CD1c-positive myeloid dendritic cell (primary cell): Measurements from ENCODE around the gene MIR17HG.
"Not testable (repeated sequence)": the region's sequence is repeated elsewhere in the genome, so short reads cannot be mapped to it uniquely, and the experiment has no call there.

Experiments used
- DNase-seq: peaks from one replicate; pipeline ENCODE4 v3.0.0-alpha.2; 2016; ENCODE audit errors: extremely low spot score

The MIR17HG gene

GRCh38 chr13:91347996-91348905 is 764 bp downstream of the MIR17HG start:
- DNase-seq, result peak; percentile 76

- DNase-seq, result peak; percentile 96
Measured at GRCh38 chr13:91348906-91349435, 1.5 kb downstream of the MIR17HG start.

GRCh38 chr13:91349992-91350911 is 2.8 kb downstream of the MIR17HG start:
- no peak for DNase-seq

- DNase-seq, result no peak
Measured at GRCh38 chr13:91351123-91351522, 3.6 kb downstream of the MIR17HG start.

GRCh38 chr13:91351980-91352379 is 4.5 kb downstream of the MIR17HG start:
- DNase-seq, result no peak

- not testable (repeated sequence) for DNase-seq
Measured at GRCh38 chr13:91352891-91353290, 5.4 kb downstream of the MIR17HG start.

GRCh38 chr13:91353494-91353893 is 6.0 kb downstream of the MIR17HG start:
- DNase-seq, result no peak

GRCh38 chr13:91355099-91355825 is 7.8 kb downstream of the MIR17HG start:
- no peak for DNase-seq

- no peak for DNase-seq
Measured at GRCh38 chr13:91355826-91356710, 8.6 kb downstream of the MIR17HG start.

GRCh38 chr13:91356919-91357612 is 9.6 kb downstream of the MIR17HG start:
- DNase-seq, result no peak

GRCh38 chr13:91357613-91358386 is 10.3 kb downstream of the MIR17HG start:
- no peak for DNase-seq

GRCh38 chr13:91358387-91358782 is 10.9 kb downstream of the MIR17HG start:
- DNase-seq, result no peak

- no peak for DNase-seq
Measured at GRCh38 chr13:91359111-91359510, 11.6 kb downstream of the MIR17HG start.

- no peak for DNase-seq
Measured at GRCh38 chr13:91359631-91360030, 12.1 kb downstream of the MIR17HG start.

GRCh38 chr13:91360246-91360751 is 12.8 kb downstream of the MIR17HG start:
- no peak for DNase-seq

- no peak for DNase-seq
Measured at GRCh38 chr13:91361755-91362271, 14.3 kb downstream of the MIR17HG start.

GRCh38 chr13:91362908-91363307 is 15.4 kb downstream of the MIR17HG start:
- no peak for DNase-seq

- no peak for DNase-seq
Measured at GRCh38 chr13:91368101-91368500, 20.6 kb downstream of the MIR17HG start.
